Natural killer cell (primary cell): ENCODE data around the gene INCA1. TPM values are rescaled to one million over a fixed set of nuclear protein-coding genes. Genes with fewer than 3 reads are reported as not detected.

Experiments
- ATAC-seq, 3 donors: fragments of 150-1000 bp in 2 of 3; fragments of 200-7000 bp in 1 of 3; cut with Tn5 transposase; 1 replicate in 1 of 3; 2 replicates in 2 of 3; pipeline ENCODE4 v1.10.0; 2021; ENCODE audit warnings: mild to moderate bottlenecking in 2 of 3, moderate library complexity in 2 of 3
- DNase-seq, 2 donors: peaks; one replicate each; pipeline versions ENCODE4 v3.0.0 to v3.0.0-alpha.2; 2013 to 2021; ENCODE audit warnings: mixed read lengths in 1 of 2
- H3K27ac ChIP-seq: one replicate; pipeline ENCODE4 v1.5.1; 2013; ENCODE audit warnings: mild to moderate bottlenecking, low read length
- H3K27me3 ChIP-seq: one replicate; pipeline ENCODE4 v1.6.1; 2013; ENCODE audit warnings: low read length; ENCODE audit not compliant: control insufficient read depth, insufficient read depth
- H3K36me3 ChIP-seq: one replicate; pipeline ENCODE4 v1.6.1; 2013; ENCODE audit warnings: low read length; ENCODE audit not compliant: control insufficient read depth, insufficient read depth
- H3K4me1 ChIP-seq: one replicate; pipeline ENCODE4 v1.6.1; 2013; ENCODE audit warnings: low read length; ENCODE audit not compliant: control insufficient read depth, insufficient read depth
- H3K4me3 ChIP-seq: one replicate; pipeline ENCODE4 v1.5.1; 2013; ENCODE audit warnings: low read length
- H3K9me3 ChIP-seq: one replicate; pipeline ENCODE4 v1.6.1; 2013; ENCODE audit warnings: low read length; ENCODE audit not compliant: control insufficient read depth, insufficient read depth
- H3K27ac Mint-ChIP-seq, 2 donors: one replicate each; pipeline ENCODE4 v1.8.0; 2022; ENCODE audit warnings: mild to moderate bottlenecking in 2 of 2, mixed read lengths in 2 of 2, moderate library complexity in 1 of 2
- H3K27me3 Mint-ChIP-seq, 2 donors: one replicate each; pipeline ENCODE4 v1.8.0; 2022; ENCODE audit warnings: low read depth in 2 of 2, mixed read lengths in 2 of 2
- H3K36me3 Mint-ChIP-seq: one replicate; pipeline ENCODE4 v1.8.0; 2022; ENCODE audit warnings: mixed read lengths
- H3K4me1 Mint-ChIP-seq, 2 donors: one replicate each; pipeline ENCODE4 v1.8.0; 2022; ENCODE audit warnings: mixed read lengths in 2 of 2
- H3K4me3 Mint-ChIP-seq: one replicate; pipeline ENCODE4 v1.8.0; 2022; ENCODE audit warnings: mild to moderate bottlenecking, moderate library complexity, mixed read lengths
- H3K9me3 Mint-ChIP-seq, 2 donors: one replicate each; pipeline ENCODE4 v1.8.0; 2022; ENCODE audit warnings: mixed read lengths in 2 of 2
- WGBS: methylation state at CpG from one replicate; pipeline ENCODE4 v1.1.7; 2013; ENCODE audit warnings: missing lambda C conversion rate; ENCODE audit not compliant: insufficient coverage; 5-methylcytosine and 5-hydroxymethylcytosine counted together
- intact Hi-C: fragments of 100-400 bp; cut with micrococcal nuclease; formaldehyde crosslinking; loops from one replicate; pipeline ENCODE4 v1.14.2; 2022
- total RNA-seq, 4 donors: library from RNA; stranded (reverse); fragments of 120-200 nt in 1 of 4; gene quantifications; one replicate each; pipeline versions ENCODE4 v1.2.3 to v1.2.4, GENCODE V29; 2013 to 2022
- TF ChIP-seq, protein P1 (sequence below): fragments of 200-600 bp; IDR thresholded peaks from one replicate; pipeline ENCODE4 v1.8.0; 2022; ENCODE audit warnings: antibody characterized with exemption

INCA1 gene
- total RNA-seq, 3 donors from 2014 or later (not counting 1 experiment from before 2014, with no cell fraction given) = 0.39 to 0.54 TPM; not detected in 1

DNA sequence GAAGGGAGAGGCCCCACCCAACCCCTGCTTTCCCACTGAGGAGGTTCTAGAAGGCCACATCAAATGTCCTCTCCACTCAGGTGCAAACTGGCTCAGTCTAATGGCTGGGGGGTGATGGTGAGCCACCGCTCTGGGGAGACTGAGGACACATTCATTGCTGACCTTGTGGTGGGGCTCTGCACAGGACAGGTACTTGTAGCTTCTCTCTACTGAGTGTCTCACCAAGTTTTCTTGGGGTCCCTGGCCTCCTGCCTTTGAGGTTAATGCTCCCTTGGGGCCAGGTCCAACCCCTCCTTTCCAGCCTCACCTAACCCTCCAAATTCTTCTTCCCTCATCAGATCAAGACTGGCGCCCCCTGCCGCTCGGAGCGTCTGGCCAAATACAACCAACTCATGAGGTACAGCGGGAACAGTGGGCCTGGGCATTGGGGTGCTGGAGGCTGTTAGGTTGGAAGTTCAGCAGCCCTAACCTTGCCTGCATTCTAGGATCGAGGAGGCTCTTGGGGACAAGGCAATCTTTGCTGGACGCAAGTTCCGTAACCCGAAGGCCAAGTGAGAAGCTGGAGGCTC lies 40.7 kb downstream of the INCA1 start:
- H3K4me1 Mint-ChIP-seq = peaks cover 0 to 6% of the 10 kb centered on the region in 2 donors

DNA sequence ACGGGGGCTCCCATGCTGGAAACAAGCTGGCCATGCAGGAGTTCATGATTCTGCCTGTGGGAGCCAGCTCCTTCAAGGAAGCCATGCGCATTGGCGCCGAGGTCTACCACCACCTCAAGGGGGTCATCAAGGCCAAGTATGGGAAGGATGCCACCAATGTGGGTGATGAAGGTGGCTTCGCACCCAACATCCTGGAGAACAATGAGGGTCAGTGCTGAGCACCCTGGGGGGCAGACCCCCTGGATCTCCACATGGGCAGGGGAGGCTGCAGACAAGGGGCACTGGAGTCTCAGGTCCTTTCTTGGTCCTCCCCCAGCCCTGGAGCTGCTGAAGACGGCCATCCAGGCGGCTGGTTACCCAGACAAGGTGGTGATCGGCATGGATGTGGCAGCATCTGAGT lies 42.2 kb downstream of the INCA1 start:
- no peak for DNase-seq
- no peaks in the 10 kb centered on the region for H3K9me3 ChIP-seq
- no peak for ATAC-seq
- intact Hi-C loops = no loop called here
- Mint-ChIP-seq H3K9me3 (no peaks in the 10 kb centered on the region), H3K4me1 (peaks cover 13 to 20% of the 10 kb centered on the region in 2 donors), H3K36me3 (no peaks in the 10 kb centered on the region), H3K4me3 (no peak overlapping the region), H3K27me3 (no peaks in the 10 kb centered on the region), H3K27ac (no peak overlapping the region)
- peaks cover 9% of the 10 kb centered on the region for H3K36me3 ChIP-seq
- no peak overlapping the region for H3K4me3 ChIP-seq
- WGBS = 95% methylated on average over 8 of the region's 8 CpGs
- no peaks in the 10 kb centered on the region for H3K27me3 ChIP-seq
- TF ChIP-seq, protein P1, sequence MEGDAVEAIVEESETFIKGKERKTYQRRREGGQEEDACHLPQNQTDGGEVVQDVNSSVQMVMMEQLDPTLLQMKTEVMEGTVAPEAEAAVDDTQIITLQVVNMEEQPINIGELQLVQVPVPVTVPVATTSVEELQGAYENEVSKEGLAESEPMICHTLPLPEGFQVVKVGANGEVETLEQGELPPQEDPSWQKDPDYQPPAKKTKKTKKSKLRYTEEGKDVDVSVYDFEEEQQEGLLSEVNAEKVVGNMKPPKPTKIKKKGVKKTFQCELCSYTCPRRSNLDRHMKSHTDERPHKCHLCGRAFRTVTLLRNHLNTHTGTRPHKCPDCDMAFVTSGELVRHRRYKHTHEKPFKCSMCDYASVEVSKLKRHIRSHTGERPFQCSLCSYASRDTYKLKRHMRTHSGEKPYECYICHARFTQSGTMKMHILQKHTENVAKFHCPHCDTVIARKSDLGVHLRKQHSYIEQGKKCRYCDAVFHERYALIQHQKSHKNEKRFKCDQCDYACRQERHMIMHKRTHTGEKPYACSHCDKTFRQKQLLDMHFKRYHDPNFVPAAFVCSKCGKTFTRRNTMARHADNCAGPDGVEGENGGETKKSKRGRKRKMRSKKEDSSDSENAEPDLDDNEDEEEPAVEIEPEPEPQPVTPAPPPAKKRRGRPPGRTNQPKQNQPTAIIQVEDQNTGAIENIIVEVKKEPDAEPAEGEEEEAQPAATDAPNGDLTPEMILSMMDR = no peak
- peaks cover 16% of the 10 kb centered on the region for H3K4me1 ChIP-seq
- no peak overlapping the region for H3K27ac ChIP-seq

More for the DNA sequence above, 40.7 kb downstream of the INCA1 start:
- 90% methylated on average over 10 of the region's 10 CpGs for whole genome bisulfite sequencing
- Mint-ChIP-seq H3K36me3 (no peaks in the 10 kb centered on the region), H3K27me3 (no peaks in the 10 kb centered on the region), H3K4me3 (no peak overlapping the region), H3K9me3 (no peaks in the 10 kb centered on the region), H3K27ac (no peak overlapping the region)
- peak in 2 of 3 donors; percentile 39 to 40 for ATAC-seq
- Histone ChIP-seq H3K36me3 (peaks cover 15% of the 10 kb centered on the region), H3K4me3 (no peak overlapping the region), H3K9me3 (no peaks in the 10 kb centered on the region), H3K27me3 (no peaks in the 10 kb centered on the region), H3K27ac (no peak overlapping the region), H3K4me1 (peaks cover 5% of the 10 kb centered on the region)
- intact Hi-C loops = no loop called here
- DNase-seq = peak; percentile 42 to 56
- TF ChIP-seq, protein P1 = no peak

DNA sequence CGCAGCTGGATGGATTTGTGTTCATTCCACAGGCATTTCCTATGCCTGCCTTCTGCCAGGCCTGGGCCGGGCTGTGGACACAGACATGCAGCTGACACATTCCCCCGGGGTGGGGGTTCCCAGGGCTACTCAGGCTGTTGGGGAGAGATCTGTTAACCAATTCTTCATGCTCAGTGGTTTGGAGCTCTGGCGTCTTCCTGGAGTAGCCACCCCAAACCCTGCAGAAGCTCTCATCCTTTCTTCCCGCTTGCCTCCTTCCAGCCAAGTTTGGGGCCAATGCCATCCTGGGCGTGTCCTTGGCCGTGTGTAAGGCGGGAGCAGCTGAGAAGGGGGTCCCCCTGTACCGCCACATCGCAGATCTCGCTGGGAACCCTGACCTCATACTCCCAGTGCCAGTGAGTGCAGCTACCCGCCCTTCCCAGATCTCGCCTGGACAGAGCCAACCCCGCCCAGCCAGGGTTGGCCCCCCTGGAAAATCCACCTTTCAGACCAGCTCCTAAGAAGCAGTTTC lies 43.8 kb downstream of the INCA1 start:
- Mint-ChIP-seq H3K4me3 (no peak overlapping the region), H3K4me1 (peaks cover 13 to 24% of the 10 kb centered on the region in 2 donors), H3K36me3 (no peaks in the 10 kb centered on the region), H3K27me3 (no peaks in the 10 kb centered on the region), H3K9me3 (no peaks in the 10 kb centered on the region), H3K27ac (no peak overlapping the region)
- H3K9me3 ChIP-seq = no peaks in the 10 kb centered on the region
- 92% methylated on average over 14 of the region's 14 CpGs for WGBS
- no peak overlapping the region for H3K4me3 ChIP-seq
- no peak overlapping the region for H3K27ac ChIP-seq
- DNase-seq (no peak), ATAC-seq (no peak)
- intact Hi-C loops = no loop called here
- no peaks in the 10 kb centered on the region for H3K27me3 ChIP-seq
- no peaks in the 10 kb centered on the region for H3K36me3 ChIP-seq
- TF ChIP-seq, protein P1 = no peak
- peaks cover 20% of the 10 kb centered on the region for H3K4me1 ChIP-seq

DNA sequence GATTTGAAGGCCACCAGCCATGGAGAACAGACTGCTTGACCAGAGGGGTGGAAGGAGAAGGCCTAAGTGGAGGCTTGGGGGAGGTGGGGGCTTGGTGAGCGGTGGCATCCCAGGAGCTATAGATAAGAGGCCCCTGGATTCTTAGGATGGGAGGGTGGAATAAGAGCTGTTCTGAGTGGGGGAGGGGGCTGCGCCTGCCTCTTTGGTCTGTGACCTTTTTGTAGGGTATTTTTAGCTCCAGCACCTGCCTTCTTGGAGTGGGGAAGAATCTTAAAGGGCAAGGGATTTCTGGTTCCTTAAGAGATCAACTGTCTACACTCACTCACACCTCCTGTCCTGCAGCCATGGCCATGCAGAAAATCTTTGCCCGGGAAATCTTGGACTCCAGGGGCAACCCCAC lies 45.8 kb downstream of the INCA1 start:
- Mint-ChIP-seq H3K4me3 (peak overlapping the region; percentile 87), H3K36me3 (peaks cover 4% of the 10 kb centered on the region), H3K27me3 (peaks cover 0 to 2% of the 10 kb centered on the region in 2 donors), H3K4me1 (peaks cover 19 to 29% of the 10 kb centered on the region in 2 donors), H3K27ac (peak overlapping the region; percentile 87 to 93), H3K9me3 (no peaks in the 10 kb centered on the region)
- TF ChIP-seq, protein P1 = no peak
- no peak for ATAC-seq
- Histone ChIP-seq H3K4me3 (no peak overlapping the region), H3K27me3 (no peaks in the 10 kb centered on the region), H3K36me3 (peaks cover 10% of the 10 kb centered on the region), H3K9me3 (no peaks in the 10 kb centered on the region), H3K4me1 (peaks cover 21% of the 10 kb centered on the region), H3K27ac (no peak overlapping the region)
- 97% methylated on average over 3 of the region's 3 CpGs for WGBS
- DNase-seq = no peak
- intact Hi-C loops = no loop called here
